WTC11 (cell line): ENCODE measurements around the gene CDK2AP2. TPM values are rescaled to one million over a fixed set of nuclear protein-coding genes. Genes with fewer than 3 reads are reported as not detected.

Source experiments
- ATAC-seq: fragments of 200-7000 bp; cut with Tn5 transposase; 2 replicates; pipeline ENCODE4 v1.10.0; 2021; ENCODE audit warnings: mild to moderate bottlenecking, moderate library complexity
- CTCF ChIA-PET: fragments of 300-600 bp; sonication (Branson Sonifier 250); formaldehyde crosslinking; loops from one replicate; lab custom pipeline; 2021; ENCODE audit warnings: antibody characterized with exemption; lab: Charles Lee
- POLR2A ChIA-PET: fragments of 350-600 bp; sonication (Branson Sonifier 250); formaldehyde crosslinking; loops from one replicate; lab custom pipeline; 2021; ENCODE audit warnings: antibody characterized with exemption; lab: Charles Lee
- DNase-seq: peaks from one replicate; pipeline ENCODE4 v3.0.0; 2021; ENCODE audit warnings: low spot score
- H3K27ac Mint-ChIP-seq: 2 replicates; pipeline ENCODE4 v1.8.0; 2021; ENCODE audit warnings: mixed read lengths
- H3K27me3 Mint-ChIP-seq: 2 replicates; pipeline ENCODE4 v1.8.0; 2021; ENCODE audit warnings: low read depth, mild to moderate bottlenecking, moderate library complexity, mixed read lengths
- H3K36me3 Mint-ChIP-seq: 2 replicates; pipeline ENCODE4 v1.8.0; 2021; ENCODE audit warnings: mixed read lengths
- H3K4me1 Mint-ChIP-seq: 2 replicates; pipeline ENCODE4 v1.8.0; 2022; ENCODE audit warnings: mixed read lengths
- H3K4me3 Mint-ChIP-seq: 2 replicates; pipeline ENCODE4 v1.8.0; 2021; ENCODE audit warnings: mild to moderate bottlenecking, moderate library complexity, mixed read lengths
- H3K9me3 Mint-ChIP-seq: 2 replicates; pipeline ENCODE4 v1.8.0; 2021; ENCODE audit warnings: mixed read lengths
- ATF1 ChIP-seq: sonication (generic); formaldehyde crosslinking; IDR thresholded peaks from 2 replicates; pipeline ENCODE4 v1.8.1; 2023; ENCODE audit warnings: mild to moderate bottlenecking, moderate library complexity, missing genetic modification reagents
- ATF6 ChIP-seq: sonication (generic); formaldehyde crosslinking; IDR thresholded peaks from 2 replicates; pipeline ENCODE4 v1.8.1; 2023; ENCODE audit warnings: mild to moderate bottlenecking, missing genetic modification reagents
- EMX1 ChIP-seq: fragments of 250-450 bp; sonication (Bioruptor Pico); IDR thresholded peaks from 2 replicates; pipeline ENCODE4 v1.8.0; 2021; ENCODE audit warnings: mild to moderate bottlenecking
- FOXP4 ChIP-seq: sonication (generic); formaldehyde crosslinking; IDR thresholded peaks from 2 replicates; pipeline ENCODE4 v1.8.0; 2022; ENCODE audit warnings: mild to moderate bottlenecking, missing genetic modification reagents
- HMGA2 ChIP-seq: fragments of 250-450 bp; sonication (Bioruptor Pico); IDR thresholded peaks from 2 replicates; pipeline ENCODE4 v1.4.0; 2021; ENCODE audit warnings: mild to moderate bottlenecking, moderate library complexity
- IRF2 ChIP-seq: sonication (generic); formaldehyde crosslinking; IDR thresholded peaks from 2 replicates; pipeline ENCODE4 v1.8.0; 2022; ENCODE audit warnings: low read depth, missing genetic modification reagents, borderline replicate concordance
- OVOL2 ChIP-seq: fragments of 250-450 bp; sonication (Bioruptor Pico); IDR thresholded peaks from 2 replicates; pipeline ENCODE4 v1.9.0; 2021; ENCODE audit warnings: mild to moderate bottlenecking, borderline replicate concordance
- SP1 ChIP-seq: sonication (generic); formaldehyde crosslinking; conservative IDR thresholded peaks from 2 replicates; pipeline ENCODE4 v1.8.1; 2022; ENCODE audit warnings: missing genetic modification reagents
- STAT6 ChIP-seq: sonication (generic); formaldehyde crosslinking; conservative IDR thresholded peaks from 2 replicates; pipeline ENCODE4 v1.8.1; 2023; ENCODE audit warnings: mild to moderate bottlenecking, low read depth, missing genetic modification reagents, moderate library complexity
- ZBTB21 ChIP-seq: sonication (generic); formaldehyde crosslinking; IDR thresholded peaks from 2 replicates; pipeline ENCODE4 v1.8.1; 2023; ENCODE audit warnings: mild to moderate bottlenecking, missing genetic modification reagents, borderline replicate concordance
- ZBTB43 ChIP-seq: sonication (generic); formaldehyde crosslinking; IDR thresholded peaks from 2 replicates; pipeline ENCODE4 v1.8.1; 2023; ENCODE audit warnings: mild to moderate bottlenecking, missing genetic modification reagents
- ZNF396 ChIP-seq: fragments of 250-450 bp; sonication (Bioruptor Pico); IDR thresholded peaks from 2 replicates; pipeline ENCODE4 v1.8.0; 2021; ENCODE audit warnings: mild to moderate bottlenecking, moderate library complexity, borderline replicate concordance
- total RNA-seq: library from RNA; stranded (reverse); gene quantifications from 3 replicates; pipeline ENCODE4 v1.2.3, GENCODE V29; 2021
- TF ChIP-seq, protein P1 (sequence below): sonication (generic); formaldehyde crosslinking; IDR thresholded peaks from 2 replicates; pipeline ENCODE4 v1.8.1; 2023; ENCODE audit warnings: mild to moderate bottlenecking, missing genetic modification reagents, moderate library complexity
- TF ChIP-seq, protein P2 (sequence below): sonication (generic); formaldehyde crosslinking; IDR thresholded peaks from 2 replicates; pipeline ENCODE4 v1.8.1; 2023; ENCODE audit warnings: mild to moderate bottlenecking, missing genetic modification reagents, borderline replicate concordance
- TF ChIP-seq, protein P3 (sequence below): fragments of 250-450 bp; sonication (Bioruptor Pico); IDR thresholded peaks from 2 replicates; pipeline ENCODE4 v1.8.0; 2021; ENCODE audit warnings: mild to moderate bottlenecking
- TF ChIP-seq, protein P4 (sequence below): fragments of 250-450 bp; sonication (Bioruptor Pico); IDR thresholded peaks from 2 replicates; pipeline ENCODE4 v1.9.0; 2021; ENCODE audit warnings: mild to moderate bottlenecking, borderline replicate concordance

The CDK2AP2 gene
- total RNA-seq, 1 experiment from 2014 or later = 53.1 TPM

- TF ChIP-seq ZNF396 (CRISPR knock-in tag) (no peak), OVOL2 (CRISPR knock-in tag) (no peak), SP1 (CRISPR knock-in tag) (no peak), FOXP4 (no peak)
- TF ChIP-seq, protein P1, sequence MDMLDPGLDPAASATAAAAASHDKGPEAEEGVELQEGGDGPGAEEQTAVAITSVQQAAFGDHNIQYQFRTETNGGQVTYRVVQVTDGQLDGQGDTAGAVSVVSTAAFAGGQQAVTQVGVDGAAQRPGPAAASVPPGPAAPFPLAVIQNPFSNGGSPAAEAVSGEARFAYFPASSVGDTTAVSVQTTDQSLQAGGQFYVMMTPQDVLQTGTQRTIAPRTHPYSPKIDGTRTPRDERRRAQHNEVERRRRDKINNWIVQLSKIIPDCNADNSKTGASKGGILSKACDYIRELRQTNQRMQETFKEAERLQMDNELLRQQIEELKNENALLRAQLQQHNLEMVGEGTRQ (CRISPR knock-in tag) = no peak
- TF ChIP-seq, protein P2, sequence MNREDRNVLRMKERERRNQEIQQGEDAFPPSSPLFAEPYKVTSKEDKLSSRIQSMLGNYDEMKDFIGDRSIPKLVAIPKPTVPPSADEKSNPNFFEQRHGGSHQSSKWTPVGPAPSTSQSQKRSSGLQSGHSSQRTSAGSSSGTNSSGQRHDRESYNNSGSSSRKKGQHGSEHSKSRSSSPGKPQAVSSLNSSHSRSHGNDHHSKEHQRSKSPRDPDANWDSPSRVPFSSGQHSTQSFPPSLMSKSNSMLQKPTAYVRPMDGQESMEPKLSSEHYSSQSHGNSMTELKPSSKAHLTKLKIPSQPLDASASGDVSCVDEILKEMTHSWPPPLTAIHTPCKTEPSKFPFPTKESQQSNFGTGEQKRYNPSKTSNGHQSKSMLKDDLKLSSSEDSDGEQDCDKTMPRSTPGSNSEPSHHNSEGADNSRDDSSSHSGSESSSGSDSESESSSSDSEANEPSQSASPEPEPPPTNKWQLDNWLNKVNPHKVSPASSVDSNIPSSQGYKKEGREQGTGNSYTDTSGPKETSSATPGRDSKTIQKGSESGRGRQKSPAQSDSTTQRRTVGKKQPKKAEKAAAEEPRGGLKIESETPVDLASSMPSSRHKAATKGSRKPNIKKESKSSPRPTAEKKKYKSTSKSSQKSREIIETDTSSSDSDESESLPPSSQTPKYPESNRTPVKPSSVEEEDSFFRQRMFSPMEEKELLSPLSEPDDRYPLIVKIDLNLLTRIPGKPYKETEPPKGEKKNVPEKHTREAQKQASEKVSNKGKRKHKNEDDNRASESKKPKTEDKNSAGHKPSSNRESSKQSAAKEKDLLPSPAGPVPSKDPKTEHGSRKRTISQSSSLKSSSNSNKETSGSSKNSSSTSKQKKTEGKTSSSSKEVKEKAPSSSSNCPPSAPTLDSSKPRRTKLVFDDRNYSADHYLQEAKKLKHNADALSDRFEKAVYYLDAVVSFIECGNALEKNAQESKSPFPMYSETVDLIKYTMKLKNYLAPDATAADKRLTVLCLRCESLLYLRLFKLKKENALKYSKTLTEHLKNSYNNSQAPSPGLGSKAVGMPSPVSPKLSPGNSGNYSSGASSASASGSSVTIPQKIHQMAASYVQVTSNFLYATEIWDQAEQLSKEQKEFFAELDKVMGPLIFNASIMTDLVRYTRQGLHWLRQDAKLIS (CRISPR knock-in tag) = no peak
These were observed 17.5 kb upstream of the CDK2AP2 start (continued) for GRCh38 chr11:67525275-67525976.

GRCh38 chr11:67524480-67524808, 16.5 kb upstream of the CDK2AP2 start:
- H3K9me3 Mint-ChIP-seq = peaks cover 23% of the 10 kb centered on the region
- ChIA-PET CTCF (no interaction called here), POLR2A (no interaction called here)
- H3K27me3 Mint-ChIP-seq = peaks cover 5% of the 10 kb centered on the region; the same call in 1 of the 2 replicates
- DNase-seq (no peak), ATAC-seq (no peak)
- no peaks in the 10 kb centered on the region for H3K36me3 Mint-ChIP-seq
- H3K4me3 Mint-ChIP-seq = no peak overlapping the region
- H3K4me1 Mint-ChIP-seq = no peaks in the 10 kb centered on the region
- H3K27ac Mint-ChIP-seq = no peak overlapping the region
- TF ChIP-seq EMX1 (CRISPR knock-in tag) (no peak), ZBTB21 (CRISPR knock-in tag) (no peak), SP1 (CRISPR knock-in tag) (no peak), ATF1 (CRISPR knock-in tag) (no peak), ATF6 (CRISPR knock-in tag) (no peak), HMGA2 (CRISPR knock-in tag) (no peak), ZBTB43 (CRISPR knock-in tag) (no peak), STAT6 (no peak), IRF2 (CRISPR knock-in tag) (no peak)
- TF ChIP-seq, protein P3, sequence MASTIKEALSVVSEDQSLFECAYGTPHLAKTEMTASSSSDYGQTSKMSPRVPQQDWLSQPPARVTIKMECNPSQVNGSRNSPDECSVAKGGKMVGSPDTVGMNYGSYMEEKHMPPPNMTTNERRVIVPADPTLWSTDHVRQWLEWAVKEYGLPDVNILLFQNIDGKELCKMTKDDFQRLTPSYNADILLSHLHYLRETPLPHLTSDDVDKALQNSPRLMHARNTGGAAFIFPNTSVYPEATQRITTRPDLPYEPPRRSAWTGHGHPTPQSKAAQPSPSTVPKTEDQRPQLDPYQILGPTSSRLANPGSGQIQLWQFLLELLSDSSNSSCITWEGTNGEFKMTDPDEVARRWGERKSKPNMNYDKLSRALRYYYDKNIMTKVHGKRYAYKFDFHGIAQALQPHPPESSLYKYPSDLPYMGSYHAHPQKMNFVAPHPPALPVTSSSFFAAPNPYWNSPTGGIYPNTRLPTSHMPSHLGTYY = no peak
- TF ChIP-seq, protein P4, sequence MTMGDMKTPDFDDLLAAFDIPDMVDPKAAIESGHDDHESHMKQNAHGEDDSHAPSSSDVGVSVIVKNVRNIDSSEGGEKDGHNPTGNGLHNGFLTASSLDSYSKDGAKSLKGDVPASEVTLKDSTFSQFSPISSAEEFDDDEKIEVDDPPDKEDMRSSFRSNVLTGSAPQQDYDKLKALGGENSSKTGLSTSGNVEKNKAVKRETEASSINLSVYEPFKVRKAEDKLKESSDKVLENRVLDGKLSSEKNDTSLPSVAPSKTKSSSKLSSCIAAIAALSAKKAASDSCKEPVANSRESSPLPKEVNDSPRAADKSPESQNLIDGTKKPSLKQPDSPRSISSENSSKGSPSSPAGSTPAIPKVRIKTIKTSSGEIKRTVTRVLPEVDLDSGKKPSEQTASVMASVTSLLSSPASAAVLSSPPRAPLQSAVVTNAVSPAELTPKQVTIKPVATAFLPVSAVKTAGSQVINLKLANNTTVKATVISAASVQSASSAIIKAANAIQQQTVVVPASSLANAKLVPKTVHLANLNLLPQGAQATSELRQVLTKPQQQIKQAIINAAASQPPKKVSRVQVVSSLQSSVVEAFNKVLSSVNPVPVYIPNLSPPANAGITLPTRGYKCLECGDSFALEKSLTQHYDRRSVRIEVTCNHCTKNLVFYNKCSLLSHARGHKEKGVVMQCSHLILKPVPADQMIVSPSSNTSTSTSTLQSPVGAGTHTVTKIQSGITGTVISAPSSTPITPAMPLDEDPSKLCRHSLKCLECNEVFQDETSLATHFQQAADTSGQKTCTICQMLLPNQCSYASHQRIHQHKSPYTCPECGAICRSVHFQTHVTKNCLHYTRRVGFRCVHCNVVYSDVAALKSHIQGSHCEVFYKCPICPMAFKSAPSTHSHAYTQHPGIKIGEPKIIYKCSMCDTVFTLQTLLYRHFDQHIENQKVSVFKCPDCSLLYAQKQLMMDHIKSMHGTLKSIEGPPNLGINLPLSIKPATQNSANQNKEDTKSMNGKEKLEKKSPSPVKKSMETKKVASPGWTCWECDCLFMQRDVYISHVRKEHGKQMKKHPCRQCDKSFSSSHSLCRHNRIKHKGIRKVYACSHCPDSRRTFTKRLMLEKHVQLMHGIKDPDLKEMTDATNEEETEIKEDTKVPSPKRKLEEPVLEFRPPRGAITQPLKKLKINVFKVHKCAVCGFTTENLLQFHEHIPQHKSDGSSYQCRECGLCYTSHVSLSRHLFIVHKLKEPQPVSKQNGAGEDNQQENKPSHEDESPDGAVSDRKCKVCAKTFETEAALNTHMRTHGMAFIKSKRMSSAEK = no peak
